ENCODE measurements around the gene FIGN. TPM values are rescaled to one million over a fixed set of nuclear protein-coding genes. Genes with fewer than 3 reads are reported as not detected.

Gene FIGN
- polyA plus RNA-seq, 1 donor from 2014 or later: 0.71 TPM

- Histone ChIP-seq H3K27ac (ENCODE audit: low read length) (no peak overlapping the region), H3K79me2 (replicated peaks; ENCODE audit: insufficient read depth, low read length) (peaks cover 17% of the 10 kb centered on the region), H3K36me3 (ENCODE audit: insufficient read depth, low read length) (no peaks in the 10 kb centered on the region), H3K9me2 (ENCODE audit: insufficient read depth, low read length) (no peaks in the 10 kb centered on the region), H3K9ac (ENCODE audit: low read length) (no peak overlapping the region), H3K9me3 (ENCODE audit: low read length) (no peaks in the 10 kb centered on the region), H3K27me3 (ENCODE audit: insufficient read depth, low read depth, low read length) (peaks cover 20% of the 10 kb centered on the region), H2AFZ (ENCODE audit: low read depth, low read length) (no peak overlapping the region), H4K20me1 (ENCODE audit: insufficient read depth) (no peaks in the 10 kb centered on the region), H3K4me3 (ENCODE audit: low read length) (no peak overlapping the region), H3K4me2 (ENCODE audit: low read length) (no peak overlapping the region), H3F3A (ENCODE audit: insufficient read depth, low read length, poor library complexity, severe bottlenecking) (no peaks in the 10 kb centered on the region)
- TF ChIP-seq EP300 (conservative IDR thresholded peaks at IDR 0.05; ENCODE audit: poor library complexity, severe bottlenecking) (no peak), MXI1 (conservative IDR thresholded peaks at IDR 0.05; ENCODE audit: poor library complexity, severe bottlenecking) (no peak), POLR2AphosphoS5 (IDR thresholded peaks at IDR 0.05) (no peak), REST (IDR thresholded peaks at IDR 0.05; ENCODE audit: borderline replicate concordance) (no peak), CTCF (IDR thresholded peaks at IDR 0.05; ENCODE audit: poor library complexity, severe bottlenecking) (no peak), EZH2 (IDR thresholded peaks at IDR 0.05; ENCODE audit: borderline replicate concordance, insufficient read depth, low read length, poor library complexity, severe bottlenecking) (no peak), RAD21 (conservative IDR thresholded peaks at IDR 0.05) (no peak), SMC3 (conservative IDR thresholded peaks at IDR 0.05; ENCODE audit: poor library complexity) (no peak), TAF1 (IDR thresholded peaks at IDR 0.05; ENCODE audit: low read depth) (no peak)
These were observed 20.1 kb downstream of the FIGN start for GRCh38 chr2:163715668-163716067.

GRCh38 chr2:163715199-163715598 lies 20.6 kb downstream of the FIGN start:
- Histone ChIP-seq H3K79me2 (replicated peaks; ENCODE audit: insufficient read depth, low read length) (peaks cover 13% of the 10 kb centered on the region), H3K36me3 (ENCODE audit: insufficient read depth, low read length) (no peaks in the 10 kb centered on the region)
- no peak for TF ChIP-seq POLR2AphosphoS5 (IDR thresholded peaks at IDR 0.05)
- TF ChIP-seq CTCF (IDR thresholded peaks at IDR 0.05; ENCODE audit: poor library complexity, severe bottlenecking): no peak
- no peak for TF ChIP-seq SMC3 (conservative IDR thresholded peaks at IDR 0.05; ENCODE audit: poor library complexity)
- no peak for TF ChIP-seq EZH2 (IDR thresholded peaks at IDR 0.05; ENCODE audit: borderline replicate concordance, insufficient read depth, low read length, poor library complexity, severe bottlenecking)
- TF ChIP-seq RAD21 (conservative IDR thresholded peaks at IDR 0.05): no peak
- no peak for TF ChIP-seq REST (IDR thresholded peaks at IDR 0.05; ENCODE audit: borderline replicate concordance)
- TF ChIP-seq TAF1 (IDR thresholded peaks at IDR 0.05; ENCODE audit: low read depth): no peak
- no peak for TF ChIP-seq MXI1 (conservative IDR thresholded peaks at IDR 0.05; ENCODE audit: poor library complexity, severe bottlenecking)
- no peak for TF ChIP-seq EP300 (conservative IDR thresholded peaks at IDR 0.05; ENCODE audit: poor library complexity, severe bottlenecking)

More at GRCh38 chr2:163715199-163715598, 20.6 kb downstream of the FIGN start:
- Histone ChIP-seq H3K9me2 (ENCODE audit: insufficient read depth, low read length) (no peaks in the 10 kb centered on the region), H3K4me2 (ENCODE audit: low read length) (no peak overlapping the region), H3K4me3 (ENCODE audit: low read length) (no peak overlapping the region), H4K20me1 (ENCODE audit: insufficient read depth) (no peaks in the 10 kb centered on the region), H3F3A (ENCODE audit: insufficient read depth, low read length, poor library complexity, severe bottlenecking) (no peaks in the 10 kb centered on the region), H3K27ac (ENCODE audit: low read length) (no peak overlapping the region), H3K9me3 (ENCODE audit: low read length) (no peaks in the 10 kb centered on the region), H3K27me3 (ENCODE audit: insufficient read depth, low read depth, low read length) (peaks cover 20% of the 10 kb centered on the region), H3K9ac (ENCODE audit: low read length) (no peak overlapping the region), H2AFZ (ENCODE audit: low read depth, low read length) (no peak overlapping the region)
